DMS 273 treated with DMSO at 0.1 percent for 48 hours (cell line): ENCODE data around the gene EPS8L2.

ENCODE experiments used
- DNase-seq: peaks from one replicate; lab custom pipeline; 2025; lab: John Stamatoyannopoulos, UW

The EPS8L2 gene

GRCh38 chr11:704781-705645 is 1.0 kb upstream of the EPS8L2 start:
- no peak for DNase-seq

- DNase-seq: no peak
These were observed 467 bp downstream of the EPS8L2 start for GRCh38 chr11:706439-706956.

- no peak for DNase-seq
These were observed 1.2 kb downstream of the EPS8L2 start for GRCh38 chr11:706957-707816.

- no peak for DNase-seq
These were observed 1.9 kb downstream of the EPS8L2 start for GRCh38 chr11:707817-708420.

- DNase-seq: no peak
These were observed 2.5 kb downstream of the EPS8L2 start for GRCh38 chr11:708511-708910.

GRCh38 chr11:709109-709997 is 3.3 kb downstream of the EPS8L2 start:
- no peak for DNase-seq

GRCh38 chr11:714436-714835 is 8.4 kb downstream of the EPS8L2 start:
- DNase-seq: no peak

GRCh38 chr11:719214-720016 is 13.4 kb downstream of the EPS8L2 start:
- no peak for DNase-seq

- no peak for DNase-seq
These were observed 14.1 kb downstream of the EPS8L2 start for GRCh38 chr11:720017-720641.

- no peak for DNase-seq
These were observed 14.7 kb downstream of the EPS8L2 start for GRCh38 chr11:720642-721246.

- DNase-seq: no peak
These were observed 15.3 kb downstream of the EPS8L2 start for GRCh38 chr11:721247-721740.

GRCh38 chr11:721741-722345 is 15.8 kb downstream of the EPS8L2 start:
- no peak for DNase-seq

GRCh38 chr11:722346-722811 is 16.3 kb downstream of the EPS8L2 start:
- DNase-seq: no peak

- no peak for DNase-seq
These were observed 17.3 kb downstream of the EPS8L2 start for GRCh38 chr11:723120-723883.

GRCh38 chr11:724049-724777 is 18.2 kb downstream of the EPS8L2 start:
- no peak for DNase-seq

- DNase-seq: no peak
These were observed 18.9 kb downstream of the EPS8L2 start for GRCh38 chr11:724778-725386.

GRCh38 chr11:725624-726202 is 19.7 kb downstream of the EPS8L2 start:
- DNase-seq: no peak
